Stimulated activated CD4-positive, alpha-beta T cell treated with anti-CD3 and anti-CD28 coated beads, Interleukin-12 subunit alpha, Interleukin-12 subunit beta, amount 100 ng/mL, for 4 hours (primary cell): ENCODE data around the gene TP63.

Source experiments
- DNase-seq: peaks from one replicate; pipeline ENCODE4 v3.0.0-alpha.2; 2020

Gene TP63

DNA sequence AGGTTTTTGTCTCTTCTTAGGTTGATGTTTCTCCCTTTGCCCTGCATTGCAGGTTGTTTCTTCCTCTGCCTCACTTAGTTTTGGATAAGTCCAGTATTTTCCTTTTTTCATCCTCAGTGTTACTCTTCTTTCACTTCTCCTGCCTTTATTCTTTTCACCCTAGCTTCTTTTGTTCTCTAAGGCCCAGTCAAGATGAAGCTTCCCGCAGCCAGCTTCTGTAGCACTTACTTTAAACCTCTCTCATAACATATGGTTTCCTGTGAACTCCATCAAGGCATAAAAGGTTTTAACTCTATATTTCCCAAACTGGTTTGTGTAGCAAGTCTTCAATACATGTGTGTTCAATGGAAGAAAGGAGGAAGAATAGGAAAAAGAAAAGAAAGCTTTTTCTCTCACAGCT is 54.1 kb downstream of the TP63 start:
- DNase-seq, result no peak

DNA sequence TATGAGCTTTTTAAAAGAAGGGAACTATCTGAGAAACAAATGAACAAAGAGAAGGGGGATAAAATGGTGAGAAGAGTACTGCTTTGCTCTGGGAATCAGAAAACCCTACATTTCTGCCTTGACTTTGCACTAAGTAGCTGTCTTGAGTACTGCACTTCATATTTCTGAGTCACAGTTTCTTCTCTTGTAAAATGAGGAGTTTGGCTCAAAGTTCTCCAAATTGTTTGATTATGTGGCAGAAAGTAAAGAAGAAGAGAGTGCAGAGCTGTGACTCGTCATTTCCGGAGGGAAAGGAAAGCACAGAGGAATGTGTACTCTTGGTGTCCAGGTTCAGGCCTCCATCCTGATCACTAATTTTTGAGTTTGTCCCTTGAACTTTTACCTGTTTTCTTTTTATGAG is 54.7 kb downstream of the TP63 start:
- DNase-seq, result no peak

DNA sequence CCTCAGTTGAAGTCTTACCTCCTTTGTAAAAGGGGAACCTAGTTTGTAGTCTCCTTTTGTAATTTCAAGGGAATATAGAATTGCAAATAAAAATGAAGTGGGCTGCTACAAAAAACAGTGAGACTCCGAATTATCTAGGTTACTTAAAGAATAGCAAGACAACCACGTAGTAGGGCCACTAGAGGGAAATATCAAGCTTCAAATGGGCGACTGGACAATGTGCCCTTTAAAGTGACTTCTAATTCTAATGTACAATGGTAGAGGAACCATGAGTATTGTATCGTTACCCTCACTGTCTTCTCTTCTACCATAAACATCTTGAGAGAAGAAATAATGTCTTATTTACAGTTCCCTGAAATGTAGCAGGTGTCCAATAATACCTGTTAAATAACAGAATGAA is 56.3 kb downstream of the TP63 start:
- no peak for DNase-seq

- DNase-seq, result no peak
Observed at GRCh38 chr3:189688262-189688661, 57.1 kb downstream of the TP63 start.

DNA sequence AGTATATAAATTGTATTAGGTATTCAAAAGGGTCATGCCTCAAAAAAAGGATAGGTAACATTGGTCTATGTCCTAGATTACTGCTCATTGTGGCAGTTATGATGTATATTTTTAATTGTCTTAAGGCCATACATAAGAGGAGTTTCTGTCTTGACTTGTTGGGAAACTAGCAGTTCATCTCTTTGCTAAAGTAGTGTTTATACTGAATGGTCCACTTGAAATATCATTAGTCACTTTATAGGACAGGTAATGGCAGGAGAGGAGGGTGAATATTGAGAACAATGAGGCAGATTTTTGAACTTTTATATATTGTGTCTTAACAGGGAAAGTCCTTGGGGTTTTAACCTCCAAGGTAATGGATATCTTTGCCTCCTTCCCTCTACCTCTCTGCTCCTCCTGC is 58.4 kb downstream of the TP63 start:
- no peak for DNase-seq

DNA sequence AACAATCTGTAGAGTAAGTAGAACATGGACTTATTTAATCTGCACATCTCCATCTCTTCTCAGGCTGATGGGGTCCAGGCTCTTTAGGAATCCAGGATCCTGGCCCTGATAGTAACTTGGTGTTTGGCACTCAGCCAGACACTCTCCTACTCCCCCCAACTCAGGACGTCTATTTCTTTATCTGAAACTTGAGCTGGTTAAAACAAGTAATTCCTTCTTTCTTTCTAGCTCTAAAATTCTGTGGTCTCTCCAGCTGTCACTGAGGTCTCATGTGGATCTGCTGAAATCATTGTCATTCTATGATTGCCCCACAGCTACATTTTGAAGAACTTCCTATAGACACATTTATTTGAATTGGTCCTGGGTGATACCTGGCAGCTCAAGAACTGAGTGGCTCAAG is 59.0 kb downstream of the TP63 start:
- no peak for DNase-seq

DNA sequence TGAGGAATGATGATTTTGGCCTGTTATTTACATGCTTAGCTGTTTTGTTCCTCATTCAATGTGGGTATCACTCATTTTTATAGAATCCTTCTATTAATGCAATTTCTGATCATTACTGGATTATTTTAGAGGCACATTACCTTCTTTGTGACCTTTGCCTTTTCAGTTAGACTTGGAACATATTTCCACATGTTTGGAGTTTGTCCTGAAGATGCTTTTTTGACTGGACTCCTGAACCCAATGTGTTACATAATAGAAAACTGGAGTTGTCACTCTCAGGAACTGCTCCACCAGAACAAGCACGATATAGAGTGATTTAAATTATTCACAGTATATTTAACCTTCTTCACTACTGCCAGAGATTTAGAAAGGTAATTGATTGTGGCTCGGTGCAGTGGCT is 59.5 kb downstream of the TP63 start:
- no peak for DNase-seq

GRCh38 chr3:189695400-189695799 is 64.2 kb downstream of the TP63 start:
- no peak for DNase-seq

DNA sequence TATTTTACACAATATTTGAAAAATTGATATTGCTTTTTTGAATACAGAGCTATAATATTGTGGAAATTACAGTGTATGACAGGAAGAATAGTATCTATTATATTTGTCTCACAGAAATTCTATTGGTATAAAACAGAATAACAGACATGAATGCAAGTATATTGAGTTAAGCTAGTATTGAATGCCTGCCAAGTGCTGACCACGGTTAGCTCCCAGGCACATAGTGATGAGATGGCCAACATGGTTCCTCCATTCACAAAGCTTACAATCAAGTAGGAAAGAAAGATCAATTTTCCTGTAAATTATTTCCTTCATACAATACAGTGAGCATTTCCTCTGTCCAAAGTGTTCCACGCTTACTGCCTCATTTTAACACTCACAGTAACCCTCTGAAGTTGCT is 67.6 kb downstream of the TP63 start:
- DNase-seq, result no peak

- no peak for DNase-seq
Observed at GRCh38 chr3:189699885-189700284, 68.7 kb downstream of the TP63 start.

DNA sequence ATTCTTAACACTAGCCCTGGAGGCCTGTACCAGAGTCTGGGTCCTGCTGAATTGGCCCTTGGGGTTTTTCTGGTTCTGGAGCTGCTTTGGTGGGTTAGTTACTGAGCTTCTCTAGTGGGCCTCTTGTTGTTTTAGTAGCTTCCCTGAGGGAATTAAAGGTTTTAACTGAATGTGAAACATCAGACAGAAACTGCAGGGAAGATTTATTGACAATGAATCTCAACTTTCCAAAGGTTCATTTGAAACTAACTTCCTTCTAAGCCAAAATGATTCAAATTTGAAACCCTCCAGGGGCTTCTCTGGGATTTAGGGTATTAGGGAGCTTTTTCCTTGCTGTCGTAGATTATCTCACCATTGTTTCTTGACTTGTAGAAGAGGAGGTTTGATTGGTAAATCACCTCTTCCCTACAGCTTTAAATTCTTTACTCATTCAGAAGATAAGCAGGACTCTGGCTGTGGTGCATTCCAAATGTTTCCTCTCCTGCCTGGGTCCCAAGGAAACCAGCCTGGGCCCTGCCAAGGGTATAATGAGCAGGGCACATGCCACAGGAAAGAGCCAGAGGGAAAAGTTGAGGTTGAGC is 71.0 kb downstream of the TP63 start:
- no peak for DNase-seq

DNA sequence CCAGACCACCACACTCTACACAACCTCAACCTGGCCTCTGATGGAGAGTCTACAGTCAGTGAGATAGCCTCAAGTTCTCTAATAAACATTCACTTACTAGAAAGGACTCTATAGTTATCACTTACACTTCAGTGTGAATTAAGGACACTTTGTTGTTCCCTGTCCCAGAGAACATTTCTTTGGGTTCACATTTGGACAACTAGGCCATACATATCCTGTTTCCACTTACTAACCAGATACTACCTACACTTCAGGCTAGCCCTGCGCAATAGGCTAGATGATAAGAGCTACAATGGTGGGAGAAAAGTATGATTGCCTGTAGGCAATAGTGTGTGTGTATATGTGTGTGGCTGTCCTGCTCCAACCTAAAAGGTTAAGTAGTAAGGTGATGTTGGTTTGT is 72.7 kb downstream of the TP63 start:
- DNase-seq, result no peak

DNA sequence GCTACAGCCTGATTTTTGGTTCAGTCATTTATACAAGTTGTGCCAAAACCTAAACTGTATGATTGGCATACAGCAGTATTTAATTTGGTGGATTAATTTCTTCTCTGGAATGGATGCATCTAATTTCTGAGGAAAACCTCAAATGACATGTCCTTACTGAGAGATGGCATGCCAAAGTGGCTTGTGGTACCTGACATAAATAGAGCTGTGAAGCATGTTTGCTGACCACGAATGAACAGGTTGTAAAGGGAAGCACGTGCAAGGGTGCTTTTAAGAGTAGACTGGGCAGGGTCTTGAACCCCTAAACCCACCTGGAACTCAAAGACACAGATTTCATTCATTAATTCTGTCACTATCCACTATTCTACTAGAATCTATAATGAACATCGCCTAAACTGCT is 77.2 kb downstream of the TP63 start:
- no peak for DNase-seq

- no peak for DNase-seq
Observed at GRCh38 chr3:189710620-189711402, 79.6 kb downstream of the TP63 start.

GRCh38 chr3:189712906-189713483 is 81.8 kb downstream of the TP63 start:
- no peak for DNase-seq

DNA sequence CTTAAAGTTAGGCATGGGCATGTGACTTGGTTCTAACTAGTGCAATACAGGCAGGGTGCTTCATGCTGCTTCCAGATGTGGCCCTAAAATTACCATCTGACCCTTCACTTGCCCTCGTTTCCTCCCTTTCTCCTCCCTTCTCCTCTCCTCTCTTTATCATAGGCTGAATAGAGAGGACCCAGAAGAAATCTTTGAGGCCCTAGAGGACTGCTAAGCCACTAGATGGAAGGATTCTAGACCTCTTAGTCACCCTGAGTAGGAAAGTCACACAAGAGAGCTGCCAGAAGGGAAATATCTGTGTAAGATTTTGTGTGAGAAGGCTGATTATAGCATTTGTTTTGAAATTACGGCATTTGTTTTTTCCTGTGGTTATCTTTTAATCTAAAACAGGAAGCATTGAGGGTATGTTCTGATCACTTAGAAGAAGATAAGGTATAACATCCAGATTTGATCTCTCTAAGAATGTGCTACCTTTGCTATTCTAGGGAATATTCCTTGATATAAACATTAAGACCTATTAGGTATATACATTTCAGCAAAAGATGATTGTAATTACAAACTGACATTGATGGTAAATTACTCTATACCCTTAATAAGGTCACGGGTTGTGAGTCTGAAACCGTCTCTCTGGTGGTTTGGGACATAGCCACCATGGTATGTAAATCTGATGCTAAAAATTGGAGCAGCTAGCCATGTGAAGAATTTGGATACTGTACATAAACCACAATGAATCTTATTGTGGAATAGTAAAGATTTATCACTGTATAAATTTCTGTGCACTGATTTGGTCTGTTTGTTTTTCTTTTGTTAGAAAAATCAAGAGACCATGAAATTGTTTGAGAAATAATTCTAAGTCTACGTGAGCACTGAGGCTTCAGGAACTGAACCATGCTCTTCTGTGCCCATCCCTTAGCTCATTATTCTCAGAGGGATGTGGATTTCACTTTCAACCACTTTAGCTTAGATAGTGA is 84.1 kb downstream of the TP63 start:
- DNase-seq, result no peak

- DNase-seq, result no peak
Observed at GRCh38 chr3:189718215-189718614, 87.0 kb downstream of the TP63 start.

DNA sequence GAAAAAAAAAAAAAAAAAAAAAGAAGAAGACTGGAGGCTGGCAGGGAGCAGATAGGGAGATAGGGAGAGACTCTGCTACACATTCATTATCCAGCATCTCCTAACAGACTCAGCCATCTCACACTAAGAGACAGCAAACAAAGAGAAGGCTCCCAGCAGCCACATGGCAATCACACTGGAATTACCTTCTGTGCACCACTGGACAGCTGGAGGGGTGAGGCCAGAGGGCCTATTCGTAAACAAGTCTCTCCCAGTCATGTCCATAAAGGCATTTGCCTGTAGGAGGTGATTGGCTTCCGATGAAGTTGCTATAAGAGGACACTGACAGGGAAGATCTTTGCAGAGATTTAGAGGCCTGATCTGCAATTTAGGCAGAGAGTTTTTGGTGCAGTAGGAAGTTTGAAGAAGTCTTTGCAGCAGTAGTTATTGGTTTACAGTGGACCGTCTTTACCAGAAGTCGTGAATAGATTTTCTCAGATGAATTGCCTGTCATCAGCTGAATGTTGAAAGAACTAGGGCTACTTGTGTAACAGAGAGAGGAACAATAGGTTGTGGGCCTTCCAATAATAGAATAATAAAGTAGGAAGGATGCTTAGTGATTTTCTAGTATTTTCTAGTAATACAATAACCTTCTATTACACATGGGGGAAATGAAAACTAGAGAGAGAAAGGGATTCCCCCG is 89.7 kb downstream of the TP63 start:
- DNase-seq, result no peak

- DNase-seq, result no peak
Observed at GRCh38 chr3:189721873-189722665, 90.9 kb downstream of the TP63 start.

GRCh38 chr3:189724356-189724755 is 93.2 kb downstream of the TP63 start:
- no peak for DNase-seq

- no peak for DNase-seq
Observed at GRCh38 chr3:189726277-189726676, 95.1 kb downstream of the TP63 start.

- DNase-seq, result no peak
Observed at GRCh38 chr3:189727158-189727557, 96.0 kb downstream of the TP63 start.
